Right lobe of liver (tissue), 4 donors: Measurements from ENCODE around the gene GRIA4.

Experiments used
- CTCF ChIP-seq, 4 donors: fragments of 200-600 bp in 3 of 4; fragments of 450-650 bp in 1 of 4; IDR thresholded peaks; one replicate each; pipeline versions ENCODE4 v1.5.1 to v1.8.0; 2016 to 2022; ENCODE audit warnings: antibody characterized with exemption in 4 of 4, mild to moderate bottlenecking in 2 of 4
- POLR2A ChIP-seq: fragments of 450-650 bp; IDR thresholded peaks from one replicate; pipeline ENCODE4 v1.6.1; 2017; ENCODE audit warnings: antibody characterized with exemption, mild to moderate bottlenecking
- donor health status: DM: no; HTN: no; CAD: no.
- donor health status: DM: no; HTN: no; CAD: no.
- donor health status: DM: no; HTN: yes; CAD: no.

GRCh38 chr11:105613183-105613582 lies 3.3 kb downstream of the GRIA4 start:
- no peak for TF ChIP-seq CTCF (IDR thresholded peaks at IDR 0.05)
- TF ChIP-seq POLR2A, result no peak
